A673 (cell line): Measurements from ENCODE around the gene BRAT1. TPM values are rescaled to one million over a fixed set of nuclear protein-coding genes. Genes with fewer than 3 reads are reported as not detected.

Experiments
- BruUV-seq: library from RNA; stranded (reverse); fragments of 400-500 nt; replicated peaks from 2 replicates; lab custom pipeline; 2021; lab: Mats Ljungman, UMichigan
- CTCF ChIA-PET: fragments of 300-600 bp; sonication (Branson Sonifier 250); formaldehyde crosslinking; loops from one replicate; lab custom pipeline; 2022; ENCODE audit warnings: antibody characterized with exemption; lab: Charles Lee
- POLR2A ChIA-PET: fragments of 300-600 bp; sonication (Branson Sonifier 250); formaldehyde crosslinking; loops from one replicate; lab custom pipeline; 2022; ENCODE audit warnings: antibody characterized with exemption; ENCODE audit not compliant: low non-redundant PET; lab: Charles Lee
- DNase-seq: peaks from one replicate; pipeline ENCODE4 v3.0.0-alpha.2; 2015; ENCODE audit warnings: low spot score
- H3K27ac ChIP-seq: fragments of 200-600 bp; sonication (generic); 2 replicates; pipeline ENCODE4 v1.5.1; 2016; ENCODE audit warnings: mixed run types, low read depth, mild to moderate bottlenecking, mixed read lengths, antibody characterized with exemption, low read length; ENCODE audit not compliant: poor library complexity, severe bottlenecking
- H3K27me3 ChIP-seq: fragments of 200-600 bp; sonication (generic); replicated peaks from 2 replicates; pipeline ENCODE4 v1.6.1; 2017; ENCODE audit warnings: mixed run types, low read depth, mild to moderate bottlenecking, mixed read lengths, antibody characterized with exemption, low read length; ENCODE audit not compliant: insufficient read depth, poor library complexity
- H3K36me3 ChIP-seq: fragments of 200-600 bp; sonication (generic); 2 replicates; pipeline ENCODE4 v1.6.1; 2016; ENCODE audit warnings: mixed run types, mild to moderate bottlenecking, mixed read lengths, antibody characterized with exemption, low read length; ENCODE audit not compliant: insufficient read depth, poor library complexity, severe bottlenecking
- H3K4me1 ChIP-seq: fragments of 200-600 bp; sonication (generic); 2 replicates; pipeline ENCODE4 v1.6.1; 2017; ENCODE audit warnings: mixed run types, mild to moderate bottlenecking, mixed read lengths, antibody characterized with exemption, low read length; ENCODE audit not compliant: insufficient read depth, poor library complexity, severe bottlenecking
- H3K4me3 ChIP-seq: fragments of 200-600 bp; sonication (generic); 2 replicates; pipeline ENCODE4 v1.5.1; 2016; ENCODE audit warnings: low read depth, mixed run types, mild to moderate bottlenecking, mixed read lengths, low read length; ENCODE audit not compliant: poor library complexity, severe bottlenecking
- H3K9me3 ChIP-seq: fragments of 200-600 bp; sonication (generic); 2 replicates; pipeline ENCODE4 v1.6.1; 2016; ENCODE audit warnings: mixed run types, low read depth, mild to moderate bottlenecking, mixed read lengths, antibody characterized with exemption, low read length; ENCODE audit not compliant: poor library complexity, severe bottlenecking
- CTCF ChIP-seq: fragments of 300-800, 200-600 bp; sonication (generic); conservative IDR thresholded peaks from 2 replicates; pipeline ENCODE4 v1.5.1; 2017; ENCODE audit warnings: low read depth, mild to moderate bottlenecking, antibody characterized with exemption, low read length, moderate library complexity, mixed read lengths
- EZH2 ChIP-seq: fragments of 200-600 bp; sonication (generic); IDR thresholded peaks from 2 replicates; pipeline ENCODE4 v1.6.1; 2017; ENCODE audit warnings: borderline replicate concordance, low read depth, mild to moderate bottlenecking, mixed read lengths, antibody characterized with exemption, low read length; ENCODE audit not compliant: poor library complexity, severe bottlenecking
- intact Hi-C: fragments of 100-400 bp; cut with micrococcal nuclease; formaldehyde crosslinking; loops from one replicate; pipeline ENCODE4 v1.10.0; 2022; ENCODE audit not compliant: unreplicated experiment
- total RNA-seq: library from RNA; stranded (reverse); gene quantifications from 2 replicates; pipeline ENCODE4 v1.2.3, GENCODE V29; 2021

BRAT1 gene
- total RNA-seq, 1 experiment from 2014 or later = 47.9 TPM

- Histone ChIP-seq H3K4me1 (peaks cover 29% of the 10 kb centered on the region), H3K4me3 (no peak overlapping the region), H3K27ac (no peak overlapping the region), H3K27me3 (no peaks in the 10 kb centered on the region), H3K36me3 (no peaks in the 10 kb centered on the region), H3K9me3 (no peaks in the 10 kb centered on the region)
- no TSS peak for BruUV-seq
- ChIA-PET CTCF (no interaction called here), POLR2A (no interaction called here)
- DNase-seq = peak; percentile 67
- no peak for TF ChIP-seq EZH2
- TF ChIP-seq CTCF = no peak
- intact Hi-C loops = loop anchor here (5.0 kb wide), 1 partner anchor 40 kb away; the partner anchor contains the start of genes BRAT1 and IQCE
Observed at GRCh38 chr7:2517026-2517425, 38.3 kb downstream of the BRAT1 start.

GRCh38 chr7:2516194-2516555, 39.1 kb downstream of the BRAT1 start:
- no peak for DNase-seq
- BruUV-seq = no TSS peak
- intact Hi-C loops = loop anchor here (5.0 kb wide), 1 partner anchor 41 kb away; the partner anchor contains the start of genes BRAT1 and IQCE
- no peak overlapping the region for H3K27ac ChIP-seq
- no peaks in the 10 kb centered on the region for H3K9me3 ChIP-seq
- no peak overlapping the region for H3K4me3 ChIP-seq
- no peak for TF ChIP-seq CTCF
- TF ChIP-seq EZH2 = no peak
- POLR2A ChIA-PET = no interaction called here
- H3K36me3 ChIP-seq = no peaks in the 10 kb centered on the region
- peaks cover 22% of the 10 kb centered on the region for H3K4me1 ChIP-seq
- CTCF ChIA-PET = no interaction called here
- no peaks in the 10 kb centered on the region for H3K27me3 ChIP-seq

GRCh38 chr7:2515424-2516193, 39.7 kb downstream of the BRAT1 start:
- Histone ChIP-seq H3K36me3 (no peaks in the 10 kb centered on the region), H3K4me1 (peaks cover 22% of the 10 kb centered on the region), H3K27ac (no peak overlapping the region), H3K4me3 (no peak overlapping the region), H3K27me3 (no peaks in the 10 kb centered on the region), H3K9me3 (no peaks in the 10 kb centered on the region)
- no peak for DNase-seq
- no TSS peak for BruUV-seq
- POLR2A ChIA-PET = no interaction called here
- intact Hi-C loops = loop anchor here (5.0 kb wide), 1 partner anchor 42 kb away; the partner anchor contains the start of genes BRAT1 and IQCE
- CTCF ChIA-PET = no interaction called here
- TF ChIP-seq EZH2 (no peak), CTCF (no peak)
